ENCODE data around the gene CADM1. TPM values are rescaled to one million over a fixed set of nuclear protein-coding genes. Genes with fewer than 3 reads are reported as not detected.

CADM1 gene
- polyA plus RNA-seq, 4 donors: 2.2 to 10.9 (median 5.8) TPM

GRCh38 chr11:115219376-115219775 lies 284.8 kb downstream of the CADM1 start:
- FAIRE-seq: no peak
- no peaks in the 10 kb centered on the region for H3K9me3 ChIP-seq (ENCODE audit: control insufficient read depth in 2 of 2, insufficient read depth in 1 of 2, low read depth in 1 of 2, low read length in 1 of 2)
- no peak overlapping the region for H3K27ac ChIP-seq (ENCODE audit: low read depth in 1 of 3, low read length in 2 of 3)
- H3K27me3 ChIP-seq (ENCODE audit: control insufficient read depth in 3 of 3, insufficient read depth in 3 of 3, low read length in 3 of 3): no peaks in the 10 kb centered on the region
- DNase-seq: no peak
- H3K4me3 ChIP-seq (ENCODE audit: low read depth in 1 of 3, low read length in 3 of 3): no peak overlapping the region
- no peaks in the 10 kb centered on the region for H3K36me3 ChIP-seq (ENCODE audit: control insufficient read depth in 3 of 3, insufficient read depth in 2 of 3, low read depth in 1 of 3, low read length in 3 of 3)
- 62 to 78% (median 68%) methylated on average over 3 of the region's 3 CpGs for WGBS, 3 donors
- H3K4me1 ChIP-seq (ENCODE audit: control insufficient read depth in 3 of 3, insufficient read depth in 2 of 3, low read depth in 1 of 3, low read length in 2 of 3): no peaks in the 10 kb centered on the region

DNA sequence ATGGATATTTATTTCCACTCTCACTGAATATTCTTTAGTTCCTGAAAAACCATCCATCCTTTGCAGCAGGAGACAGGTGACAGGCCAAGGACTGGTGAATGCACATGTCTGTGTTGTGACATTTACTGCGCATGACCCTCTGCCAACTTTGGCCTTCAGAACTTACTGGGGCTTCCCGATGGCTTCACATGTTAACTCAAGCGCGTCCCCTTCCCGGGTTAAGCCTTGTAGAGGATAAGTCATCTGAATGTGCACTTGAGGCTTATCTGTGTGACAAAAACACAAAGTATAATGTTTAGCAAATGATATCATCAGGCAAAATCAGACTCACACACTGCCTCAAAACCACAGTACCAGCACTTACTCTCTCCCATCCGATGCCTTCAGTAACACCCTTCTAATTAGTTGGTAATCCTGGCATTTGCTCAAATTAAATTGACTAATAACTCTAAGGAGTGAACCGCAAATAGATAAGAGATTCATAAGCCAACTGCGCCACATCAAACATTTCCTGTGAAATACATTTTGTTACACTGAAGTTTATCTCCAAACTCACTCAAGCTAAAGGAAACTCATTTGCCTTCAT lies 286.4 kb downstream of the CADM1 start:
- DNase-seq (no peak), FAIRE-seq (no peak)
- Histone ChIP-seq H3K4me3 (ENCODE audit: low read depth in 1 of 3, low read length in 3 of 3) (no peak overlapping the region), H3K36me3 (ENCODE audit: control insufficient read depth in 3 of 3, insufficient read depth in 2 of 3, low read depth in 1 of 3, low read length in 3 of 3) (no peaks in the 10 kb centered on the region), H3K27ac (ENCODE audit: low read depth in 1 of 3, low read length in 2 of 3) (no peak overlapping the region), H3K27me3 (ENCODE audit: control insufficient read depth in 3 of 3, insufficient read depth in 3 of 3, low read length in 3 of 3) (no peaks in the 10 kb centered on the region), H3K4me1 (ENCODE audit: control insufficient read depth in 3 of 3, insufficient read depth in 2 of 3, low read depth in 1 of 3, low read length in 2 of 3) (no peaks in the 10 kb centered on the region), H3K9me3 (ENCODE audit: control insufficient read depth in 2 of 2, insufficient read depth in 1 of 2, low read depth in 1 of 2, low read length in 1 of 2) (no peaks in the 10 kb centered on the region)
- WGBS, 3 donors: 75 to 84% (median 78%) methylated on average over 8 of the region's 8 CpGs

GRCh38 chr11:115215694-115216617 lies 288.3 kb downstream of the CADM1 start:
- FAIRE-seq (no peak), DNase-seq (no peak)
- no peaks in the 10 kb centered on the region for H3K9me3 ChIP-seq (ENCODE audit: control insufficient read depth in 2 of 2, insufficient read depth in 1 of 2, low read depth in 1 of 2, low read length in 1 of 2)
- no peak overlapping the region for H3K4me3 ChIP-seq (ENCODE audit: low read depth in 1 of 3, low read length in 3 of 3)
- H3K27ac ChIP-seq (ENCODE audit: low read depth in 1 of 3, low read length in 2 of 3): no peak overlapping the region
- no peaks in the 10 kb centered on the region for H3K27me3 ChIP-seq (ENCODE audit: control insufficient read depth in 3 of 3, insufficient read depth in 3 of 3, low read length in 3 of 3)
- no peaks in the 10 kb centered on the region for H3K36me3 ChIP-seq (ENCODE audit: control insufficient read depth in 3 of 3, insufficient read depth in 2 of 3, low read depth in 1 of 3, low read length in 3 of 3)
- 74 to 80% (median 78%) methylated on average over 11 of the region's 11 CpGs for WGBS, 3 donors
- H3K4me1 ChIP-seq (ENCODE audit: control insufficient read depth in 3 of 3, insufficient read depth in 2 of 3, low read depth in 1 of 3, low read length in 2 of 3): no peaks in the 10 kb centered on the region

DNA sequence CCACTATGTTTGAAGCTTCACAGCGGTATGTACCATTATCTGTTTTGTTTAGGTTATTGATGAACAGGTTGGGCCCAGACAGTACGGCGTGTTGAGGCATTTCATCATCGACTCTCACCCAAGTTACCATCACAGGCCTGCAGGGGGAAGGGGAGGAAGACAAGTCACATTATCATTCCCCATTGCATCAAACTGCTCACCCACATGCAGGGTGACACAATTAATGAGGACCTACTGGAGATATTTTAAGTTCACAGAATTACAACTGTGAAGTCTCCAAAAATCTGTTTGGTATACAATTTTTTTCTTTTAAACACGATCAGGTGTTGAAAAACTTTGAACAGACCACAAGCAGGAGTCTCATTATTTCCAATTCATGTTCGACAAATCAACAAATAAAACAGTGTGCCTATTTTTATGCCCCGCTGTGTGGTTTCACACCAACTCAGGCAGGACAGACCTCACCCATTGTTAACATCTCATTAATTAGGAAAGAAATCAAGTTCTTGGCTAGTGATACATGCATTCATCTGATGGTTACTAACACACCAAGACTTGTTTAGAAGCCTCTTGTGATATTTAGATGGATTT lies 289.5 kb downstream of the CADM1 start:
- 91 to 96% (median 95%) methylated on average over 7 of the region's 7 CpGs for WGBS, 3 donors
- DNase-seq: no peak
- Histone ChIP-seq H3K4me1 (ENCODE audit: control insufficient read depth in 3 of 3, insufficient read depth in 2 of 3, low read depth in 1 of 3, low read length in 2 of 3) (no peaks in the 10 kb centered on the region), H3K27me3 (ENCODE audit: control insufficient read depth in 3 of 3, insufficient read depth in 3 of 3, low read length in 3 of 3) (no peaks in the 10 kb centered on the region), H3K9me3 (ENCODE audit: control insufficient read depth in 2 of 2, insufficient read depth in 1 of 2, low read depth in 1 of 2, low read length in 1 of 2) (no peaks in the 10 kb centered on the region), H3K27ac (ENCODE audit: low read depth in 1 of 3, low read length in 2 of 3) (no peak overlapping the region), H3K36me3 (ENCODE audit: control insufficient read depth in 3 of 3, insufficient read depth in 2 of 3, low read depth in 1 of 3, low read length in 3 of 3) (no peaks in the 10 kb centered on the region), H3K4me3 (ENCODE audit: low read depth in 1 of 3, low read length in 3 of 3) (no peak overlapping the region)
- no peak for FAIRE-seq

DNA sequence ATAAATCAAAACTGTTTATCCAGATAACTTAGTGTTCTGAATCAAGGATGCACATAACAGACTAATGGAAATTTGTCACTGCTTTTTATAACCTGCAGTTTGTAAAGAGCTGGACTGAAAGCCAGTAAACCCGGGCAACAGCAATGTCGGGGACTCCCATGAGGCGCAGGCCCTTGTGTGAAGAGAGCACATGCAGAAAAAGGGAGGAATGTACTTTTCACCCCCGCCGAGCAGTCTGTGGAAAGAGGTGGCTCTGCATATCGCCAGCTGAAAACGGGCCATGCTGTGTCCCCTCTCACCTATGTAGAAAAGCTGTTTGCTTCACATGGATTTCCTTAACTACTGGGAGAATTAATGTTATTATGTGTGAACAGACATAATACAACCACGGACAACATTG lies 291.2 kb downstream of the CADM1 start:
- FAIRE-seq: no peak
- Histone ChIP-seq H3K27me3 (ENCODE audit: control insufficient read depth in 3 of 3, insufficient read depth in 3 of 3, low read length in 3 of 3) (no peaks in the 10 kb centered on the region), H3K4me1 (ENCODE audit: control insufficient read depth in 3 of 3, insufficient read depth in 2 of 3, low read depth in 1 of 3, low read length in 2 of 3) (no peaks in the 10 kb centered on the region), H3K9me3 (ENCODE audit: control insufficient read depth in 2 of 2, insufficient read depth in 1 of 2, low read depth in 1 of 2, low read length in 1 of 2) (no peaks in the 10 kb centered on the region), H3K4me3 (ENCODE audit: low read depth in 1 of 3, low read length in 3 of 3) (no peak overlapping the region), H3K27ac (ENCODE audit: low read depth in 1 of 3, low read length in 2 of 3) (no peak overlapping the region), H3K36me3 (ENCODE audit: control insufficient read depth in 3 of 3, insufficient read depth in 2 of 3, low read depth in 1 of 3, low read length in 3 of 3) (no peaks in the 10 kb centered on the region)
- DNase-seq: no peak
- 82 to 92% (median 88%) methylated on average over 8 of the region's 8 CpGs for WGBS, 3 donors

DNA sequence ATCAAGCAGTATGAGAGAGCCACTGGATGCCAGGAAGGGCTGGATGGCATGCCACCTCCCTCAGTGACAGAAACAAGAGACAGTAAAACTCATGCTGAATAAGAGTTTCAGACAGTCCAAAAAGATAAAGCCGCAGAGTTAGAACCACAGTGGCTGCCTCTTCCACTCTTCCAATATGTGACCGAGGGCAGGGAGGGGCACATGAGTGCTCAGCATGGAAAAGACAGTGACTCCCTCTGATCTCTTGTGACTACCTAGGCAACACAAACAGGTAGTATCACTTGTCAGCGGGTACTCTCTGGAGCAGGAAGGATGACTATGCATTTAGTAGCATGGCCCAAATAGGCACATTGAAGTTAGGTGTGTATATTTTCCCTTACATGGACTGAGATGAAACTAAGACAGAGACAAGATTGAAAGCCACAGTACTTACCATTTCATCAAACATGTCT lies 295.4 kb downstream of the CADM1 start:
- Histone ChIP-seq H3K4me1 (ENCODE audit: control insufficient read depth in 3 of 3, insufficient read depth in 2 of 3, low read depth in 1 of 3, low read length in 2 of 3) (no peaks in the 10 kb centered on the region), H3K9me3 (ENCODE audit: control insufficient read depth in 2 of 2, insufficient read depth in 1 of 2, low read depth in 1 of 2, low read length in 1 of 2) (no peaks in the 10 kb centered on the region), H3K36me3 (ENCODE audit: control insufficient read depth in 3 of 3, insufficient read depth in 2 of 3, low read depth in 1 of 3, low read length in 3 of 3) (no peaks in the 10 kb centered on the region), H3K27ac (ENCODE audit: low read depth in 1 of 3, low read length in 2 of 3) (no peak overlapping the region), H3K27me3 (ENCODE audit: control insufficient read depth in 3 of 3, insufficient read depth in 3 of 3, low read length in 3 of 3) (no peaks in the 10 kb centered on the region), H3K4me3 (ENCODE audit: low read depth in 1 of 3, low read length in 3 of 3) (no peak overlapping the region)
- no peak for FAIRE-seq
- 92 to 96% (median 95%) methylated on average over 3 of the region's 3 CpGs for WGBS, 3 donors
- no peak for DNase-seq

DNA sequence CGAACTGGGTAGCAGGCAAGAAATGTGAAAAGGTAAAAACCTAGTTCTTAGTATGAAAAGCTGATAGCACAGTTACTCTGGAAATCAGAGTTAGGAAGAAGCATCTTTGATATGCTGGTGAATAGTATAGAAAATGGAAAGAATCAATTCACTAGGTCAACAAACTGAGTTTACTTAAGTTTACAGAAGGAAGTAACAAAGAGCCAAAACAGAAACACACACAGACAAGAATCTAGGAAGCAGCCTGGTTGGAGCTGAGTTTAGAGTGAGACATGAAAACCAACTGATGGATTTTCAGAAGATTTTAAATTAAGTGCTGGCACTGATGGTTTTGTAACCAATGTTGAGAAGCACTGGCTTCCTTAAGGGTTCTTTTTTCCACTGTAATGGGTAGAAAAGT lies 296.3 kb downstream of the CADM1 start:
- no peak overlapping the region for H3K4me3 ChIP-seq (ENCODE audit: low read depth in 1 of 3, low read length in 3 of 3)
- H3K4me1 ChIP-seq (ENCODE audit: control insufficient read depth in 3 of 3, insufficient read depth in 2 of 3, low read depth in 1 of 3, low read length in 2 of 3): no peaks in the 10 kb centered on the region
- FAIRE-seq (no peak), DNase-seq (no peak)
- no peaks in the 10 kb centered on the region for H3K27me3 ChIP-seq (ENCODE audit: control insufficient read depth in 3 of 3, insufficient read depth in 3 of 3, low read length in 3 of 3)
- no peaks in the 10 kb centered on the region for H3K9me3 ChIP-seq (ENCODE audit: control insufficient read depth in 2 of 2, insufficient read depth in 1 of 2, low read depth in 1 of 2, low read length in 1 of 2)
- WGBS, 3 donors: 91 to 97% (median 96%) methylated on average over 1 of the region's 1 CpG
- no peaks in the 10 kb centered on the region for H3K36me3 ChIP-seq (ENCODE audit: control insufficient read depth in 3 of 3, insufficient read depth in 2 of 3, low read depth in 1 of 3, low read length in 3 of 3)
- H3K27ac ChIP-seq (ENCODE audit: low read depth in 1 of 3, low read length in 2 of 3): no peak overlapping the region

DNA sequence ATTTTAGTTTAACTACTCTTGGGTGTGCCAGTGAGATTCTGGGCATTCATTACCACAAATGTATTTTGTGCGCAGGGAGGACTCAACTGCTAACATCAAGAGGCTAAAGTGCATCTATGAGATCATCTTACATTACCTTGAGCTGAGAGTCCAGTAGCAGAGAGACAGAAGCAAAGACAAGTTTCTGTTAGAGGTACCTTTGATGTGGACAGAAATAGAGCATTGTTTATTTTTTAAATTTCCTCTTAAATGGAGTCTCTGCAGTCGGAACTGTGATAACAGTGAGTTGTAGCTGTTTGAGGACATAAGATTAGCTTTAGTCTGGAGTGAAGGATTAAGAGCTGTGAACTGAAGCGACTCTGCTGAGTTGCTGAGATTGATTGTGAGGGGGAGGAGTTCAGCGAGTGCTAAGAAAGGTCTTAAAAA lies 297.0 kb downstream of the CADM1 start:
- 44 to 59% (median 58%) methylated on average over 4 of the region's 4 CpGs for WGBS, 3 donors
- Histone ChIP-seq H3K4me3 (ENCODE audit: low read depth in 1 of 3, low read length in 3 of 3) (no peak overlapping the region), H3K4me1 (ENCODE audit: control insufficient read depth in 3 of 3, insufficient read depth in 2 of 3, low read depth in 1 of 3, low read length in 2 of 3) (no peaks in the 10 kb centered on the region), H3K36me3 (ENCODE audit: control insufficient read depth in 3 of 3, insufficient read depth in 2 of 3, low read depth in 1 of 3, low read length in 3 of 3) (no peaks in the 10 kb centered on the region), H3K27ac (ENCODE audit: low read depth in 1 of 3, low read length in 2 of 3) (no peak overlapping the region), H3K9me3 (ENCODE audit: control insufficient read depth in 2 of 2, insufficient read depth in 1 of 2, low read depth in 1 of 2, low read length in 1 of 2) (no peaks in the 10 kb centered on the region), H3K27me3 (ENCODE audit: control insufficient read depth in 3 of 3, insufficient read depth in 3 of 3, low read length in 3 of 3) (no peaks in the 10 kb centered on the region)
- DNase-seq (peak; percentile 5 to 57), FAIRE-seq (no peak)
